Right lobe of liver (tissue), 6 donors: Measurements from ENCODE around the gene TLCD3A. TPM values are rescaled to one million over a fixed set of nuclear protein-coding genes. Genes with fewer than 3 reads are reported as not detected.

Source experiments
- ATAC-seq, 4 donors: fragments of 200-7000 bp; cut with Tn5 transposase; one replicate each; pipeline ENCODE4 v1.9.1; 2020; ENCODE audit warnings: mild to moderate bottlenecking in 4 of 4, moderate library complexity in 4 of 4
- DNase-seq, 3 donors: peaks; one replicate each; pipeline ENCODE4 v3.0.0-alpha.2; 2020
- H3K27ac ChIP-seq, 3 donors: fragments of 200-600 bp; one replicate each; pipeline ENCODE4 v1.8.0; 2022
- H3K27me3 ChIP-seq, 2 donors: fragments of 200-600 bp; one replicate each; pipeline ENCODE4 v1.8.0; 2022
- H3K36me3 ChIP-seq, 4 donors: fragments of 200-600 bp; sonication (generic) in 1 of 4; one replicate each; pipeline versions ENCODE4 v1.5.1 to v1.8.0; 2017 to 2022; ENCODE audit warnings: control low read depth in 1 of 4
- H3K4me1 ChIP-seq, 4 donors: fragments of 200-600 bp; sonication (generic) in 1 of 4; one replicate each; pipeline versions ENCODE4 v1.5.1 to v1.8.0; 2017 to 2022; ENCODE audit warnings: control low read depth in 1 of 4
- H3K4me3 ChIP-seq, 3 donors: fragments of 200-600 bp; one replicate each; pipeline ENCODE4 v1.8.0; 2022
- H3K9me3 ChIP-seq, 4 donors: fragments of 200-600 bp; sonication (generic) in 1 of 4; one replicate each; pipeline versions ENCODE4 v1.5.1 to v1.8.0; 2017 to 2022; ENCODE audit warnings: control low read depth in 1 of 4
- CTCF ChIP-seq, 4 donors: fragments of 200-600 bp in 3 of 4; fragments of 450-650 bp in 1 of 4; IDR thresholded peaks; one replicate each; pipeline versions ENCODE4 v1.5.1 to v1.8.0; 2016 to 2022; ENCODE audit warnings: antibody characterized with exemption in 4 of 4, mild to moderate bottlenecking in 2 of 4
- POLR2A ChIP-seq: fragments of 450-650 bp; IDR thresholded peaks from one replicate; pipeline ENCODE4 v1.6.1; 2017; ENCODE audit warnings: antibody characterized with exemption, mild to moderate bottlenecking
- WGBS: methylation state at CpG from one replicate; pipeline ENCODE4 v1.1.6; 2018; ENCODE audit warnings: low coverage, low lambda C conversion rate; ENCODE audit not compliant: insufficient coverage; ENCODE audit errors: missing lambda C conversion rate; 5-methylcytosine and 5-hydroxymethylcytosine counted together
- intact Hi-C, 2 donors: fragments of 100-400 bp; cut with DNase I; formaldehyde crosslinking; loops; one replicate each; pipeline versions ENCODE4 v1.11.2 to v1.14.1; 2022
- long read RNA-seq: library from polyadenylated mRNA; unstranded; transcript quantifications from one replicate; pipeline ENCODE4 v2.0.0, GENCODE V29; 2019
- total RNA-seq, 6 experiments: library from RNA; depleted of rRNA in 2 of 6; stranded (reverse); fragments of >200 nt in 2 of 6; fragmentation: NEBNext Ultra II Directional in 3 of 6; extraction: Animal tissue kit (Norgen Biotek cat#: 25700) in 3 of 6; gene quantifications; one replicate each; pipeline versions ENCODE4 v1.1.0 to v1.2.4, GENCODE V29; 2016 to 2023
- donor health status: DM: no; HTN: yes; CAD: no.
- donor health status: DM: no; HTN: no; CAD: no.
- donor health status: DM: no; HTN: no; CAD: no.
- donor health status: DM: no; HTN: yes; CAD: no.
- donor health status: DM: no; HTN: yes; CAD: no.

TLCD3A gene
- 10 to 100 TPM in 1 of 6 experiments, 1 to 10 TPM in 3, under 1 TPM in 2; 0.59 to 11.5 (median 1.6) TPM for total RNA-seq
- long read RNA-seq: 0 reads

DNA sequence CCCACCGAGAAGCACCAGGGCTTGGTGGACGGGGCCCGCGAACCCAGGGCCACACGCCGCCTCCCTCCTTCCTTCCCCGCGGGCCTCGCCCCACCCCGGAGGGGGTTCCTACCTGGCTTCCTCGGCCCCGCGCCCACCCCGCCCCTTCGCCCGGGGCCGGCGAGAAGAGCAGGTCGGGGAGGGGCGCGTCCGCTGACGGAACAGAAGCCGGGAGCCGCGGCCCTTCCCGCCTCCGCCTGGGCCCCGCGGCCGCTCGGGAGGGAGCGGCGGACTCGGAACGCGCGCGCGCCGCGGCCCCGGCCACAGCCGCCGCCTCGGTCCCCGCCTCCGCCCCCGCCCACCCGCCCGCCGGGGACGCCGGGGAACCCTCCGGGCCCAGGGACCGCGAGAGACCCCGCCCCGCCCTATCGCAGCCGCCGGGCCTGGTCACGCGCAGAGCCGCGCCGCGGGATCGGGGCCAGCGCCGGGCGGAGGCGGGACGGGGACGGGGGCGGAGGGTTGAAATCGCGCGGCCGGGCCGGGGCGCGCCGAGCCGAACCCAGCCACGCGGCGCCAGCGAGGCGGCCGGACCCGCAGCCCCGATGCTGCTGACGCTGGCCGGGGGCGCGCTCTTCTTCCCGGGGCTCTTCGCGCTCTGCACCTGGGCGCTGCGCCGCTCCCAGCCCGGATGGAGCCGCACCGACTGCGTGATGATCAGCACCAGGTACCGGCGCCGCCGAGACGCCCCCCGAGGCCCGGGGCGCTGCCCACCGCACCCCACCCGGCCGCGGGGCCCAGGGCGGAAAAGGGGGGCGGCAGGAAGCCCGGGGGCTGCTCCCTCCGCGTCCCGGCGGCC is at the start of gene TLCD3A:
TLCD3A (plus strand) TSS at position 530 of the 835 bp plus-strand sequence; CDS start at position 582, 52 bp downstream.
- Histone ChIP-seq H3K4me3 (peak within 1 kb of the TSS; percentile 69 to 81 (median 69)), H3K9me3 (no peaks in the 10 kb centered on the region), H3K27ac (peak within 1 kb of the TSS in 1 of 3 donors; percentile 61), H3K36me3 (no peaks in the 10 kb centered on the region), H3K27me3 (no peaks in the 10 kb centered on the region), H3K4me1 (no peaks in the 10 kb centered on the region)
- intact Hi-C loops: no loop called here
- no CpG with 5 or more reads among the region's 126 CpGs for WGBS
- peak; percentile 19 for TF ChIP-seq POLR2A
- TF ChIP-seq CTCF (IDR thresholded peaks at IDR 0.05): no peak
- ATAC-seq: peak; percentile 87 to 93 (median 88)
- DNase-seq: peak; percentile 72 to 83 (median 79)

DNA sequence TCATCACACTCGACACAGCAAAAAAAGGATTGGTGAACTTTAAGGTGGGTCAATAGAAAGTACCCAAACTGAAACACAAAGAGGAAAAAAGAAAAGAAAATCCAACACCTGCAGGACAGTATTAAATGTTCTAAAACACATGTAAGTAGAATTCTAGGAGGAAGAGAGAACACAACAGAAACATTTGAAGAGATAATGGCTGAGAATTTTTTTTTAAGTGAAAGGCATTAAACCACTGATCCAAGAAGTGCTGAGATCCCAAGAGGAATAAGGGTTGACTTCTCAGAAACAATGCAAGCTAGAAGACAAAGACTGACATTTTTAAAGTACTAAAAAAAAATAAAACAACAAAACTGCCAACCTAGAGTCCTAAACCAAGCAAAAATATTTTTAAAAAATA is 49.4 kb upstream of the TLCD3A start:
- H3K36me3 ChIP-seq: no peaks in the 10 kb centered on the region
- no peak for ATAC-seq
- intact Hi-C loops: no loop called here
- TF ChIP-seq CTCF (IDR thresholded peaks at IDR 0.05) (no peak), POLR2A (no peak)
- H3K9me3 ChIP-seq: no peaks in the 10 kb centered on the region
- no peaks in the 10 kb centered on the region for H3K4me1 ChIP-seq
- no peak for DNase-seq
- no peak overlapping the region for H3K4me3 ChIP-seq
- H3K27me3 ChIP-seq: no peaks in the 10 kb centered on the region
- WGBS: 67% methylated on average over 1 of the region's 1 CpG
- no peak overlapping the region for H3K27ac ChIP-seq

- no peak for ATAC-seq
- no peak for DNase-seq
- 92% methylated on average over 4 of the region's 4 CpGs for WGBS
- no peak for TF ChIP-seq CTCF (IDR thresholded peaks at IDR 0.05)
- no peaks in the 10 kb centered on the region for H3K27me3 ChIP-seq
- H3K36me3 ChIP-seq: no peaks in the 10 kb centered on the region
- H3K4me1 ChIP-seq: no peaks in the 10 kb centered on the region
- H3K4me3 ChIP-seq: no peak overlapping the region
- intact Hi-C loops: no loop called here
- H3K27ac ChIP-seq: no peak overlapping the region
- no peaks in the 10 kb centered on the region for H3K9me3 ChIP-seq
Observed at GRCh38 chr17:683499-684254, 48.7 kb upstream of the TLCD3A start.

DNA sequence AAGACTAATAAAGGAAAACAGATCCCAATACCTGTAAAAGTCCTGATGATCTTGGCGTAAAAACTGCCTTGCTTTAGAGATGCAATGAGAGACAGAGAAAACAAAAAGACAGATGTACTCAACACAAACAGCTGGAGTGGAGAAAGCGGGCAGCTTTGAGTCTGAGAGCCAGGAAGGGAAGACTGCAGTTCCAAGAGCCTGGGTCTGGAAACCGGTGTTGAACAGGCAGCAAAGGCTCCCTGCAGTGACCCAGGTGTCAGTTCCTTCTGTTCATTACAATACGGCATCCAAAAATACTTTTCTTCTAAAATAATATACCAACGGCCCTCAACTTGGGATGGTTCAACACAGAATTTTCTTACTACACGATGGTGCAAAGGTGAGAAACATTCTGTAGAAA is 47.4 kb upstream of the TLCD3A start:
- TF ChIP-seq CTCF (IDR thresholded peaks at IDR 0.05) (no peak), POLR2A (no peak)
- WGBS: 92% methylated on average over 5 of the region's 6 CpGs
- peaks cover 0 to 4% (median 0%) of the 10 kb centered on the region in 4 donors for H3K36me3 ChIP-seq
- no peak for ATAC-seq
- H3K4me3 ChIP-seq: no peak overlapping the region
- DNase-seq: no peak
- H3K27me3 ChIP-seq: no peaks in the 10 kb centered on the region
- intact Hi-C loops: no loop called here
- H3K9me3 ChIP-seq: no peaks in the 10 kb centered on the region
- no peaks in the 10 kb centered on the region for H3K4me1 ChIP-seq
- no peak overlapping the region for H3K27ac ChIP-seq
